ENCODE data around the gene CENPX. TPM values are rescaled to one million over a fixed set of nuclear protein-coding genes. Genes with fewer than 3 reads are reported as not detected.
A peak's percentile ranks its signal among the peaks of the same experiment; 100 is the strongest.

Gene CENPX
- total and polyA plus RNA-seq, 2 of the 13 experiments (the other 11 are each of a cell fraction or from before 2014, with no cell fraction given) = 92.7 to 170 TPM

DNA sequence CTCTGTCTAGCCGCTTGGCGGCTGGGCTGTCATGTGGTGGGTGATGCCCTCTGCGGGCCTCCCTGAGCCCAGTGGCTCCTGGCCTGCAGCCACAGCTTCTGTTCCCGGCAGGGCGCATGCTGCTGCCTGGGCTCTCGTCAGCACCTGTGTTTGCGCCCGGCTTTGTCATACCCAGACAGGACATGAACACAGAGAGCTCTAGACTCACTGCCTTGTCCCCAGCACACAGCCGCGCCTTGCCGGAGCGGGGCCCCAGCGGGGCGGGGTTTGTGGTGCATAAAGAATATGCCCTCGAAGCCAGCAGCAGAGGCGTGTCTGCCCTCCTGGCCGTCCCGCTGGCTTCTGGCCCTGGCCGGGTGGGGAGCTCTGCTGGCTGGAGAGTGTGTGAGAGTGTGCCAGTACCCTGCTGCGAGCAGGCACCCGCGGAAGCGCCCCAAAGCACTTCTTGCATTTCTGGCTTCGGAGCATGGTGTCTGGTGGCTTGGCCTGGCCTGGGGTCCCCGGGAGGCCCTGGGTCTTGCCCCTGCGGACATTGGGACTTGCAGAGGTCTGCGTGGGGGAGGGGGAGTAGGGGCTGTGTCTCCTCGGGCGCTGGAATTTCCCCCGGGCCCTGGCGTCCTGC is 30.9 kb downstream of the CENPX start (continued):
- TF ChIP-seq ATRX (CRISPR knock-in tag; IDR thresholded peaks at IDR 0.05; ENCODE audit: borderline replicate concordance) (no peak), HMGA1 (CRISPR knock-in tag; conservative IDR thresholded peaks at IDR 0.05) (no peak), ZNF713 (CRISPR knock-in tag; IDR thresholded peaks at IDR 0.05) (peak; percentile 89; the same call in 1 of the 2 replicates), RARA (CRISPR knock-in tag; IDR thresholded peaks at IDR 0.05) (peak; percentile 65), ZNF44 (CRISPR knock-in tag; IDR thresholded peaks at IDR 0.05) (peak; percentile 44), ZNF782 (CRISPR knock-in tag; IDR thresholded peaks at IDR 0.05; ENCODE audit: borderline replicate concordance) (peak; percentile 81; the same call in 1 of the 2 replicates), ZNF550 (CRISPR knock-in tag; IDR thresholded peaks at IDR 0.05; ENCODE audit: borderline replicate concordance) (no peak), MAFF (IDR thresholded peaks at IDR 0.05; ENCODE audit: low read depth, low read length) (peak; percentile 12; the same call in 1 of the 2 replicates), HMG20A (CRISPR knock-in tag; IDR thresholded peaks at IDR 0.05; ENCODE audit: borderline replicate concordance) (peak; percentile 58), TEAD2 (CRISPR knock-in tag; IDR thresholded peaks at IDR 0.05) (0 out of 2 replicates have a peak, but pooled peaks have one; percentile 78), FOXM1 (CRISPR knock-in tag; IDR thresholded peaks at IDR 0.05) (0 out of 2 replicates have a peak, but pooled peaks have one; percentile 74), HNRNPK (IDR thresholded peaks at IDR 0.05; ENCODE audit: low read depth, low read length, poor library complexity, severe bottlenecking) (peak; percentile 65), ZSCAN22 (CRISPR knock-in tag; IDR thresholded peaks at IDR 0.05) (no peak), RBM39 (IDR thresholded peaks at IDR 0.05; ENCODE audit: low read depth, low read length, poor library complexity, severe bottlenecking) (peak; percentile 78), ZFYVE20 (CRISPR knock-in tag; IDR thresholded peaks at IDR 0.05; ENCODE audit: borderline replicate concordance, low read depth) (0 out of 2 replicates have a peak, but pooled peaks have one; percentile 5), MXI1 (IDR thresholded peaks at IDR 0.05; ENCODE audit: borderline replicate concordance, low read depth, low read length) (peak; percentile 94; the same call in 2 of the 3 replicates), ZNF20 (CRISPR knock-in tag; IDR thresholded peaks at IDR 0.05) (no peak), ZNF160 (CRISPR knock-in tag; IDR thresholded peaks at IDR 0.05) (0 out of 2 replicates have a peak, but pooled peaks have one; percentile 48)
- TF ChIP-seq, protein P1, sequence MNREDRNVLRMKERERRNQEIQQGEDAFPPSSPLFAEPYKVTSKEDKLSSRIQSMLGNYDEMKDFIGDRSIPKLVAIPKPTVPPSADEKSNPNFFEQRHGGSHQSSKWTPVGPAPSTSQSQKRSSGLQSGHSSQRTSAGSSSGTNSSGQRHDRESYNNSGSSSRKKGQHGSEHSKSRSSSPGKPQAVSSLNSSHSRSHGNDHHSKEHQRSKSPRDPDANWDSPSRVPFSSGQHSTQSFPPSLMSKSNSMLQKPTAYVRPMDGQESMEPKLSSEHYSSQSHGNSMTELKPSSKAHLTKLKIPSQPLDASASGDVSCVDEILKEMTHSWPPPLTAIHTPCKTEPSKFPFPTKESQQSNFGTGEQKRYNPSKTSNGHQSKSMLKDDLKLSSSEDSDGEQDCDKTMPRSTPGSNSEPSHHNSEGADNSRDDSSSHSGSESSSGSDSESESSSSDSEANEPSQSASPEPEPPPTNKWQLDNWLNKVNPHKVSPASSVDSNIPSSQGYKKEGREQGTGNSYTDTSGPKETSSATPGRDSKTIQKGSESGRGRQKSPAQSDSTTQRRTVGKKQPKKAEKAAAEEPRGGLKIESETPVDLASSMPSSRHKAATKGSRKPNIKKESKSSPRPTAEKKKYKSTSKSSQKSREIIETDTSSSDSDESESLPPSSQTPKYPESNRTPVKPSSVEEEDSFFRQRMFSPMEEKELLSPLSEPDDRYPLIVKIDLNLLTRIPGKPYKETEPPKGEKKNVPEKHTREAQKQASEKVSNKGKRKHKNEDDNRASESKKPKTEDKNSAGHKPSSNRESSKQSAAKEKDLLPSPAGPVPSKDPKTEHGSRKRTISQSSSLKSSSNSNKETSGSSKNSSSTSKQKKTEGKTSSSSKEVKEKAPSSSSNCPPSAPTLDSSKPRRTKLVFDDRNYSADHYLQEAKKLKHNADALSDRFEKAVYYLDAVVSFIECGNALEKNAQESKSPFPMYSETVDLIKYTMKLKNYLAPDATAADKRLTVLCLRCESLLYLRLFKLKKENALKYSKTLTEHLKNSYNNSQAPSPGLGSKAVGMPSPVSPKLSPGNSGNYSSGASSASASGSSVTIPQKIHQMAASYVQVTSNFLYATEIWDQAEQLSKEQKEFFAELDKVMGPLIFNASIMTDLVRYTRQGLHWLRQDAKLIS (CRISPR knock-in tag; IDR thresholded peaks at IDR 0.05) = peak; percentile 97
- TF ChIP-seq, protein P2, sequence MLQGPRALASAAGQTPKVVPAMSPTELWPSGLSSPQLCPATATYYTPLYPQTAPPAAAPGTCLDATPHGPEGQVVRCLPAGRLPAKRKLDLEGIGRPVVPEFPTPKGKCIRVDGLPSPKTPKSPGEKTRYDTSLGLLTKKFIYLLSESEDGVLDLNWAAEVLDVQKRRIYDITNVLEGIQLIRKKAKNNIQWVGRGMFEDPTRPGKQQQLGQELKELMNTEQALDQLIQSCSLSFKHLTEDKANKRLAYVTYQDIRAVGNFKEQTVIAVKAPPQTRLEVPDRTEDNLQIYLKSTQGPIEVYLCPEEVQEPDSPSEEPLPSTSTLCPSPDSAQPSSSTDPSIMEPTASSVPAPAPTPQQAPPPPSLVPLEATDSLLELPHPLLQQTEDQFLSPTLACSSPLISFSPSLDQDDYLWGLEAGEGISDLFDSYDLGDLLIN (CRISPR knock-in tag; IDR thresholded peaks at IDR 0.05; ENCODE audit: borderline replicate concordance) = no peak
- TF ChIP-seq, protein P3, sequence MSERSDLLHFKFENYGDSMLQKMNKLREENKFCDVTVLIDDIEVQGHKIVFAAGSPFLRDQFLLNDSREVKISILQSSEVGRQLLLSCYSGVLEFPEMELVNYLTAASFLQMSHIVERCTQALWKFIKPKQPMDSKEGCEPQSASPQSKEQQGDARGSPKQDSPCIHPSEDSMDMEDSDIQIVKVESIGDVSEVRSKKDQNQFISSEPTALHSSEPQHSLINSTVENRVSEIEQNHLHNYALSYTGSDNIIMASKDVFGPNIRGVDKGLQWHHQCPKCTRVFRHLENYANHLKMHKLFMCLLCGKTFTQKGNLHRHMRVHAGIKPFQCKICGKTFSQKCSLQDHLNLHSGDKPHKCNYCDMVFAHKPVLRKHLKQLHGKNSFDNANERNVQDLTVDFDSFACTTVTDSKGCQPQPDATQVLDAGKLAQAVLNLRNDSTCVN (CRISPR knock-in tag; IDR thresholded peaks at IDR 0.05; ENCODE audit: borderline replicate concordance) = peak; percentile 82
- TF ChIP-seq, protein P4, sequence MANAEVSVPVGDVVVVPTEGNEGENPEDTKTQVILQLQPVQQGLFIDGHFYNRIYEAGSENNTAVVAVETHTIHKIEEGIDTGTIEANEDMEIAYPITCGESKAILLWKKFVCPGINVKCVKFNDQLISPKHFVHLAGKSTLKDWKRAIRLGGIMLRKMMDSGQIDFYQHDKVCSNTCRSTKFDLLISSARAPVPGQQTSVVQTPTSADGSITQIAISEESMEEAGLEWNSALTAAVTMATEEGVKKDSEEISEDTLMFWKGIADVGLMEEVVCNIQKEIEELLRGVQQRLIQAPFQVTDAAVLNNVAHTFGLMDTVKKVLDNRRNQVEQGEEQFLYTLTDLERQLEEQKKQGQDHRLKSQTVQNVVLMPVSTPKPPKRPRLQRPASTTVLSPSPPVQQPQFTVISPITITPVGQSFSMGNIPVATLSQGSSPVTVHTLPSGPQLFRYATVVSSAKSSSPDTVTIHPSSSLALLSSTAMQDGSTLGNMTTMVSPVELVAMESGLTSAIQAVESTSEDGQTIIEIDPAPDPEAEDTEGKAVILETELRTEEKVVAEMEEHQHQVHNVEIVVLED (CRISPR knock-in tag; IDR thresholded peaks at IDR 0.05; ENCODE audit: borderline replicate concordance) = no peak; the same call in 1 of the 2 replicates

All from HepG2 (cell line).